Brain microvascular endothelial cell (primary cell): Measurements from ENCODE around the gene HHAT.

ENCODE experiments used
- DNase-seq: peaks from one replicate; pipeline ENCODE4 v3.0.0-alpha.2; 2020
- H3K27ac ChIP-seq: fragments of 250-450 bp; sonication (Bioruptor Pico); 2 replicates; pipeline ENCODE4 v1.5.1; 2020; ENCODE audit warnings: mild to moderate bottlenecking, moderate library complexity
- H3K27me3 ChIP-seq: fragments of 250-450 bp; sonication (Bioruptor Pico); replicated peaks from 2 replicates; pipeline ENCODE4 v1.5.1; 2020; ENCODE audit warnings: mild to moderate bottlenecking
- H3K36me3 ChIP-seq: fragments of 250-450 bp; sonication (Bioruptor Pico); replicated peaks from 2 replicates; pipeline ENCODE4 v1.5.1; 2020; ENCODE audit warnings: mild to moderate bottlenecking
- H3K4me3 ChIP-seq: 2 replicates; pipeline ENCODE4 v1.5.1; 2011; ENCODE audit warnings: low read depth, mild to moderate bottlenecking, control low read depth, low read length, moderate library complexity
- CTCF ChIP-seq: IDR thresholded peaks from 2 replicates; pipeline ENCODE4 v1.5.1; 2011; ENCODE audit warnings: low read depth, mild to moderate bottlenecking, moderate library complexity, low read length, control low read depth, inconsistent platforms; ENCODE audit errors: missing control alignments
- in situ Hi-C: cut with HindIII; loops from 2 replicates; pipeline ENCODE4 v1.10.0; 2017; ENCODE audit warnings: low sequenced_read_pairs, low pct_ligation_motif_present

Gene HHAT

GRCh38 chr1:210291786-210292230 lies 36.9 kb upstream of the HHAT start:
- H3K4me3 ChIP-seq = peak overlapping the region; percentile 49
- no peak overlapping the region for H3K27ac ChIP-seq
- H3K27me3 ChIP-seq = peaks cover 19% of the 10 kb centered on the region
- no peak for DNase-seq
- in situ Hi-C loops = no loop called here
- no peaks in the 10 kb centered on the region for H3K36me3 ChIP-seq
- no peak for TF ChIP-seq CTCF

GRCh38 chr1:210292231-210292871 lies 36.4 kb upstream of the HHAT start:
- no peaks in the 10 kb centered on the region for H3K36me3 ChIP-seq
- H3K27me3 ChIP-seq = peaks cover 19% of the 10 kb centered on the region
- TF ChIP-seq CTCF = peak; percentile 37
- in situ Hi-C loops = no loop called here
- peak overlapping the region; percentile 49 for H3K4me3 ChIP-seq
- H3K27ac ChIP-seq = no peak overlapping the region
- no peak for DNase-seq

- in situ Hi-C loops = no loop called here
- no peak for TF ChIP-seq CTCF
- peaks cover 19% of the 10 kb centered on the region for H3K27me3 ChIP-seq
- H3K36me3 ChIP-seq = no peaks in the 10 kb centered on the region
- H3K4me3 ChIP-seq = no peak overlapping the region
- peak; percentile 4 for DNase-seq
- no peak overlapping the region for H3K27ac ChIP-seq
These were observed 35.5 kb upstream of the HHAT start for GRCh38 chr1:210293171-210293607.

GRCh38 chr1:210294999-210295745 lies 33.5 kb upstream of the HHAT start:
- Histone ChIP-seq H3K4me3 (no peak overlapping the region), H3K27me3 (peaks cover 23% of the 10 kb centered on the region), H3K36me3 (no peaks in the 10 kb centered on the region), H3K27ac (no peak overlapping the region)
- DNase-seq = peak; percentile 29
- in situ Hi-C loops = no loop called here
- TF ChIP-seq CTCF = no peak

GRCh38 chr1:210296682-210297081 lies 32.0 kb upstream of the HHAT start:
- Histone ChIP-seq H3K27ac (no peak overlapping the region), H3K36me3 (no peaks in the 10 kb centered on the region), H3K4me3 (no peak overlapping the region), H3K27me3 (peaks cover 22% of the 10 kb centered on the region)
- in situ Hi-C loops = no loop called here
- DNase-seq = no peak
- no peak for TF ChIP-seq CTCF
